GM13976 (cell line): Measurements from ENCODE around the gene TXNDC11.

Source experiments
- DNase-seq: peaks from one replicate; pipeline ENCODE4 v3.0.0; 2012; ENCODE audit warnings: low spot score
- in situ Hi-C: fragments of 300-500 bp; cut with MboI; formaldehyde crosslinking; loops from one replicate; pipeline ENCODE4 v1.12.0; 2022; ENCODE audit warnings: low sequenced_read_pairs, mixed read lengths, inconsistent platforms; ENCODE audit not compliant: unreplicated experiment
- TF ChIP-seq, protein P1 (sequence below): IDR thresholded peaks from 2 replicates; pipeline ENCODE4 v1.5.1; 2012; ENCODE audit warnings: borderline replicate concordance, mild to moderate bottlenecking; ENCODE audit not compliant: insufficient read depth; ENCODE audit errors: extremely low read depth, missing control alignments, control extremely low read depth

TXNDC11 gene

DNA sequence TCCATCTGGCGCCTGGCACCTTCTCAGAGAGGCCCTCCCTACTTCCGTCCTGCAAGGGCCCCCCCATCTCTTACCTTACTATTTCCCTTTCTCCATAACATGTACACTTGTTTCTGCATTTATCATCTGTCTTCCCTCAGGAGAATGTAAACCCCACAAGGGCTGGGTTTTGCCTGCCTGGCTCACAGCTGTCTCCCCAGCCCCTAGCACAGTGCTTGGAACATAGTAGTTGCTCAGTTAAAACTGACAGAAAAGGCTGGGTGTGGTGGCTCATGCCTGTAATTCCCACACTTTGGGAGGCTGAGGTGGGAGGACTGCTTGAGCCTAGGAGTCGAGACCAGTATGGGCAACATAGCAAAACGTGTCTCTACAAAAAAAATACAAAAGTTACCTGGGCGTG is 80.1 kb downstream of the TXNDC11 start:
- in situ Hi-C loops = no loop called here
- no peak for DNase-seq
- TF ChIP-seq, protein P1, sequence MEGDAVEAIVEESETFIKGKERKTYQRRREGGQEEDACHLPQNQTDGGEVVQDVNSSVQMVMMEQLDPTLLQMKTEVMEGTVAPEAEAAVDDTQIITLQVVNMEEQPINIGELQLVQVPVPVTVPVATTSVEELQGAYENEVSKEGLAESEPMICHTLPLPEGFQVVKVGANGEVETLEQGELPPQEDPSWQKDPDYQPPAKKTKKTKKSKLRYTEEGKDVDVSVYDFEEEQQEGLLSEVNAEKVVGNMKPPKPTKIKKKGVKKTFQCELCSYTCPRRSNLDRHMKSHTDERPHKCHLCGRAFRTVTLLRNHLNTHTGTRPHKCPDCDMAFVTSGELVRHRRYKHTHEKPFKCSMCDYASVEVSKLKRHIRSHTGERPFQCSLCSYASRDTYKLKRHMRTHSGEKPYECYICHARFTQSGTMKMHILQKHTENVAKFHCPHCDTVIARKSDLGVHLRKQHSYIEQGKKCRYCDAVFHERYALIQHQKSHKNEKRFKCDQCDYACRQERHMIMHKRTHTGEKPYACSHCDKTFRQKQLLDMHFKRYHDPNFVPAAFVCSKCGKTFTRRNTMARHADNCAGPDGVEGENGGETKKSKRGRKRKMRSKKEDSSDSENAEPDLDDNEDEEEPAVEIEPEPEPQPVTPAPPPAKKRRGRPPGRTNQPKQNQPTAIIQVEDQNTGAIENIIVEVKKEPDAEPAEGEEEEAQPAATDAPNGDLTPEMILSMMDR = no peak

DNA sequence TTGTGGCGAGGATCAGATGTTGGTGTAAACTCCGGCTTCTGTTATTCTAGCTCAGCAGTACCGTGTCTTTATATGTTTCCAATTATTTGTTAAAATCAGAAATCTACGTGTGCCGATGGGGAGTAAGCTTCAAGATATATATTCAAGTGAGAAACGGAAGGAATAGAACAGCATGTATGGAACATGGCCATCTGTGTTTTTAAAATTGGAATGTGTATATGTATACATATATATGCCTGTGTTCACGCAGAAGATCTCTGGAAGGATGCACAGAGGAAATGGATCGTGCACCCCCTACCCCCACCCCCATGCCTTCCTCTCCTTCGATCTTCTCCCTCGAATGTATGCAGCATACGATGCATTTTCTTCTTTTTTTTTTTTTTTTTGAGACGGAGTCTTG is 82.1 kb downstream of the TXNDC11 start:
- in situ Hi-C loops = no loop called here
- DNase-seq = no peak
- TF ChIP-seq, protein P1 = no peak

DNA sequence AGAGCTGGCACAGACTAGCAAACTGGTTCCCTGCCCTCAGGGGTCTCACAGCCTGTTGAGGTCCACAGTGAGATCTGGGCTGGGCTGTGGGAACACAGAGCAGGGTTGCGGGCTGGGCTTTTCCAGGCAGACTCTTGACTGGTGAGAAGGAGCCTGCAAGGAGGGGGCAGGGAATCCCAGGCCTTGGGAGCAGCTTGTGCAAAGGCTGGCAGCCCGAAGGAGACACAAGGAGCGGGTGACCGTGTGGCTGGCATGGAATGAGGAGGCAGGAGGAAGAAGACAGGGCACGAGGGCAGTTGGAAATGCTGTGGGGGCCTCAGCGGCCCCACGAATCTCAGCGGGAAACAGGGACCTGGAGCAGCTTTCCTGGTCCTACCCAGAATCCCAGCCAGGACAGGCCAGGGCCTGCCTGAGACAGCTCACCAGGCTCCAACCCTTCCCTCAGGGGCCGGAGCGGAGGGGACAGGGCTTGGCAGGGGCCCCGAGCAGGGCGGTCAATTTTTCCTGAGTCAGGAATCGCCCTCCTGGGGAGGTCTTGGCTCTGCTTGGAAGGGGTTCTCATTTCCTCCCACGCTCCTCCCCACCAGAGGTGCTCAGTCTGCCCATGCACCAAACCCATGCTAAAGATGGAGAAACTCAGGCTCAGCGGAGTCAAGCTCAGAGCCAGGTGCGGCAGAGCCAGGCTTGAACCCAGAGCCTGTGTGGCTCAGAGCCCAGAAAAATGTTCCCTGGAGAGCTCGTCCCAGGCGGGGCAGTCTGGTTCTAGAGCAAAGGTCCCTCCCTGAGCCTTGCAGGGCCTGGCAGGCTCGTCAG is 83.6 kb downstream of the TXNDC11 start:
- in situ Hi-C loops = no loop called here
- no peak for DNase-seq
- TF ChIP-seq, protein P1 = no peak

DNA sequence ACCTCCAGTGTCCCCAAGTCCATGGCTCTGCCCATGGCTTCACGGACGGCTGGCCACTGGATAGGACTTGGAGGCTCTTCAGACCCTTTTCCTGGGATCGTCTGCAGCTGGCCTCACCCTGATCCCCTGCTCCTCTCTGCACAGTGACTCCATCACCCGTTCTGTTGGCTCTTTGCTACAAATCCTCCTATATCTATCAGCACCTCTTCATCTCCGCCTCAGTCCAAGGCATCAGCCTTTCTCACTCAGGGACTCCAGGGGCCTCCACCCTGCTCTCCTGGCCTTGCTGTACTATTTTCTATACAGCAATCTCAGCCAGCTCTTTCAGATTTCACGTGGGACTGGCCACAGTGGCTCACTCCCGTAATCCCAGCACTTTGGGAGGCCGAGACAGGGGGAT is 85.1 kb downstream of the TXNDC11 start:
- in situ Hi-C loops = no loop called here
- DNase-seq = no peak
- TF ChIP-seq, protein P1 = no peak

DNA sequence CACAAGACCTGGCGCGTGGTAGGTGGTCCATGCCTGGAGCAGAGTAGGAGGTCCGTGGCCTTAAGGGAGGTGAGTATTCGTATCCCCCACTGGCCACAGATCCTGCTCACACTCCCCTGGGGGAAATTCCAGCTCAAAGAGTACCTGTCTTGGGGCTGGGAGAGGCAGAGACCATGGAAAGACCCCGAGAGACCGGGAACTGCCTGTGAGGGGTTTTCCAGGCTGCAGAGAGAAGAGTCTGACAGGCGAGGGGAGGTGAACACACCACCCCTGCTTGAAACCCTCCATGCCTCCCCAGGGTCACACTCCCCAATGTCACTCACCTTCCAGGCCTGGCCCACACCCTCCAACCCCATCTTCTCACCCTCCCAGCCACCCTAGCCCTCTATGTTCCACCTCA is 87.0 kb downstream of the TXNDC11 start:
- no peak for DNase-seq
- in situ Hi-C loops = no loop called here
- TF ChIP-seq, protein P1 = no peak

DNA sequence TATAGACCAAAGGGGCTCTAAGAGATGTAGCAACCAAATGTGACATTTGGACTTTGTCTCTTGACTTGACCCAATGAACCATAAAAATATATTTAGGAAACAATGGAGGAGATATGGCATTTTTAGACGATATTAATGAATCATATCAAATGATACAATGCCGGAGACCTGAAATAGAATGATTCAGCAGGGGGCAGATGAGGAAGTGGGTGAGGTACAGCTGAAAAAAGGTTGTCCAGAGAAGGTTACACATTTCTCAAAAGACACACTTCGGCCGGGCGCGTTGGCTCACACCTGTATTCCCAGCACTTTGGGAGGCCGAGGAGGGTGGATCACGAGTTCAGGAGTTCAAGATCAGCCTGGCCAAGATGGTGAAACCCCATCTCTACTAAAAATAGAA is 90.9 kb downstream of the TXNDC11 start:
- in situ Hi-C loops = no loop called here
- TF ChIP-seq, protein P1 = no peak
- no peak for DNase-seq
